T-helper 1 cell treated with Interleukin-12 subunit alpha and Interleukin-12 subunit beta and Interleukin-4 antibody, amounts not matched to agents 30 ng/mL and 1 ng/mL, for 36 hours (primary cell): ENCODE results near the gene LSM3. TPM values are rescaled to one million over a fixed set of nuclear protein-coding genes. Genes with fewer than 3 reads are reported as not detected.

Experiments
- intact Hi-C: fragments of 100-400 bp; cut with micrococcal nuclease; formaldehyde crosslinking; loops from one replicate; pipeline ENCODE4 v1.15.1; 2024
- total RNA-seq: library from RNA; stranded (reverse); gene quantifications from 2 replicates; pipeline ENCODE4 v1.2.3, GENCODE V29; 2022

The LSM3 gene
- total RNA-seq, 1 donor from 2014 or later, result 12.5 TPM

- intact Hi-C loops, result no loop called here
These were observed 22.4 kb upstream of the LSM3 start for GRCh38 chr3:14156201-14156600.

GRCh38 chr3:14156843-14157561, 21.6 kb upstream of the LSM3 start:
- intact Hi-C loops, result no loop called here

DNA sequence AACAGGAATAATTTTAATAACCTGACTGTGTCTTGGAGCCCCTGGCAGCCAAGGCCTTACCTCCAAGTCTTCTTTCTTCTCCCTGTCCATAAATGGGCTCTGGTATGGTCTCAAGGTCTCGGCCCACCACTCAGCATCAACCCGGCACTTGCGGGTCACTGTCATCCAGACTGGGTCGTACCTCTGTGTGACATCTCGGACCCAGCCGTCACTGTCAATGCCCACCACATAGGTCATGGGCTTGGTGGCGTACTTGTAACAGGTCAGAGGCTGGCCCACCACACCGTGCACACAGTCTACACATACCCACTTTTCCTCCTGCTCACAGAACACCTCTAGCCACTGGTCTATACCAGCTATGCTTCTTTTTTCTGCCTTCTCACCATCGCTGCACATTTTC, 20.7 kb upstream of the LSM3 start:
- intact Hi-C loops, result no loop called here

GRCh38 chr3:14158370-14158769, 20.2 kb upstream of the LSM3 start:
- intact Hi-C loops, result no loop called here

- intact Hi-C loops, result no loop called here
These were observed 19.2 kb upstream of the LSM3 start for GRCh38 chr3:14159426-14159825.

- intact Hi-C loops, result no loop called here
These were observed 17.3 kb upstream of the LSM3 start for GRCh38 chr3:14161282-14161681.

DNA sequence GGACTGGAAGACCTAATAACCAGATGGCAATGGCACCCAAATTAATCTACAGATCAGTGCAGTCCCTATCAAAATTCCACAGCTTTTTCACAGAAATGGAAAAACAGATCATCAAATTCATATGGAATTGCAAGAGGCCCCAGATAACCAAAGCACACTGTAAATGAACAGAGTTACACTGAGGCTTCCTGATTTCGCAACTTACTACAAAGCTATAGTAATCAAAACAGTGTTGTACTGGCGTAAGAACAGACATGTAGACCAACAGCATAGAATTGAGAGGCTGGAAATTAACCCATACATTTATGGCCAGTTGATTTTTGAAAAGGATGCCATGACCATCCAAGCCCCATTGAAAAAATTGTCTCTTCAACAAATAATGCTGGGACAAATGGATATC, 16.4 kb upstream of the LSM3 start:
- intact Hi-C loops, result no loop called here

- intact Hi-C loops, result no loop called here
These were observed 11.6 kb upstream of the LSM3 start for GRCh38 chr3:14166877-14167603.

DNA sequence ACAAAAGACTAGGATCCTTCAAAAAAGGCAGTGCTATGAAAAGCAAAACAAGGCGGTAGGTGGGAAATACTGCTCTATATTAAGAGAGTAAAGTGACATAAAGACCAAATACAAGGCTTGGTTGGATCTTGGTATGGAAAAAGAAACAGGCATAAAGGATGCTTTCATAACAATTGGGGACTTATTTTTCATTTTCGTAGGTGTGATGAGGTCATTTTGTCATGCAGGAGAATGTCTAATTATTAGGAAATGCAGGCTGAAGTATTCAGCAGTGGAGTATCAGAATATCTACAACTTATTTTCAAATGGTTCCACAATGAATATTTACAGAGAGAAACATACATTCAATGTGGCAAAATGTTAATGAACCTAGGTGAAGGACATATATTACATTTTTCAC, 9.2 kb upstream of the LSM3 start:
- intact Hi-C loops, result no loop called here

DNA sequence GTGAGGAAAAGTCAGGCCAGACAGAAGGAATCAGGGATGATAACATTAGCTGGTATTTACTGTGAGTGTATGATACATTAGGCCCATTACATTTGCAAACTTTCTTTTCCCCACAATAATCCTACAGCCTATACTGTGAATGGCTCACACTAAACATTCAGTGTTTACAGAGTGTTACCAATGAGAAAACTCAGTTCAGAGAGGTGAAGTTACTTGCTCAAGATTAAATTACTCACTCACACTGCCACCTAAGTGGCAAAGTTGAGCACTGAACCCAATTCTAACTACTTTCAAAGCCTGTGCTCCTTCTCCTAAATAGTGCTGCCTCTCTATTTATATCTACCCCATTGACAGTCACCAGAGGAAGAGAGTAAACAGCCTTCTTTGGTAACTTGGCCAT, 8.7 kb upstream of the LSM3 start:
- intact Hi-C loops, result loop anchor here (10.0 kb wide), 1 partner anchor 1205 kb away; no protein-coding TSS in a partner anchor

GRCh38 chr3:14170531-14171159, 8.0 kb upstream of the LSM3 start:
- intact Hi-C loops, result loop anchor here (10.0 kb wide), 1 partner anchor 1206 kb away; no protein-coding TSS in a partner anchor

GRCh38 chr3:14172496-14172895, 6.1 kb upstream of the LSM3 start:
- intact Hi-C loops, result loop anchor here (10.0 kb wide), 1 partner anchor 1208 kb away; no protein-coding TSS in a partner anchor

DNA sequence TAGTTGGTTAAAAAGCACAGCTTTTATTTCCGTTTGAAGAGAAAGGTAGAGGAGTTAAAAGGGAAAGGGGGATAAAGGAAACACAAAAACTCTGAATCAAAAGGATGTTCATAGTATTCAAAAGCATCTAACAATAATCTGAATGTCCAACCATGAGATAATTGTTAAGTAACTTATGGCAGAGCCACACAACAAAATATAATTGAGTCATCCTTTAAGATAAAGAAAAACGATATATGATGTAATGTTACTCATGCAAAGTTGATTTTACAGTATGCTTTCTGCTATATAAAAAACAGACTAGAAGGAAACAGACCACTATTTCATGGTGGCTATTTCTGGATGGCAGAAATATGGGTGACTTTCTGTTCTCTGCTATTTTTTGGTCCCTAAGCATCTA, 4.1 kb upstream of the LSM3 start:
- intact Hi-C loops, result loop anchor here (10.0 kb wide), 1 partner anchor 1210 kb away; no protein-coding TSS in a partner anchor

- intact Hi-C loops, result loop anchor here (1.0 to 10.0 kb wide), 5 partner anchors 12 to 1211 kb away; partner anchors contain the start of gene CAPN7
These were observed 3.1 kb upstream of the LSM3 start for GRCh38 chr3:14175383-14176037.

GRCh38 chr3:14177580-14178246, 904 bp upstream of the LSM3 start:
- intact Hi-C loops, result loop anchor here (1.0 to 10.0 kb wide), 15 partner anchors 33 to 1336 kb away; partner anchors contain the start of genes CAPN7, CCDC174, CHCHD4 and HDAC11

- intact Hi-C loops, result loop anchor here (2.0 to 10.0 kb wide), 4 partner anchors 698 to 1214 kb away; partner anchors contain the start of genes CAPN7 and HDAC11
These were observed 473 bp downstream of the LSM3 start for GRCh38 chr3:14179114-14179465.

GRCh38 chr3:14179795-14180194, 1.2 kb downstream of the LSM3 start:
- intact Hi-C loops, result loop anchor here (2.0 to 10.0 kb wide), 5 partner anchors 699 to 1675 kb away; partner anchors contain the start of genes CAPN7 and HDAC11

DNA sequence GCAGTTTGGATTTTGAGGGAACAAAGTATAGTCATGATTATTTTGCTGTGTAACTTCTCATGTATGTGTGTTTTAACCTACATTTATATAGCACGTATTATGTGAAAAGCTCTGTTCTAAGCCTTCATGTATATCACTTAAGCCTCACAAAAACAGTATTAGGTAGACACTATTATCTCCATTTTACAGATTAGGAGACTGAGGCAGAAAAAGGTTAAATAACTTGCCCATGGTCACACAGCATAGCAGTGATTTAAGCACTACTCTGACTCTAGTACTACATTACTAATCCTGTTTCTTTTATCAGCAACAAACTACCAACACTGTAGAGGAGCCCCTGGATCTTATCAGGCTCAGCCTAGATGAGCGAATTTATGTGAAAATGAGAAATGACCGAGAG, 2.6 kb downstream of the LSM3 start:
- intact Hi-C loops, result loop anchor here (10.0 kb wide), 1 partner anchor 1674 kb away; no protein-coding TSS in a partner anchor

- intact Hi-C loops, result loop anchor here (10.0 kb wide), 1 partner anchor 1672 kb away; no protein-coding TSS in a partner anchor
These were observed 4.5 kb downstream of the LSM3 start for GRCh38 chr3:14183015-14183577.

DNA sequence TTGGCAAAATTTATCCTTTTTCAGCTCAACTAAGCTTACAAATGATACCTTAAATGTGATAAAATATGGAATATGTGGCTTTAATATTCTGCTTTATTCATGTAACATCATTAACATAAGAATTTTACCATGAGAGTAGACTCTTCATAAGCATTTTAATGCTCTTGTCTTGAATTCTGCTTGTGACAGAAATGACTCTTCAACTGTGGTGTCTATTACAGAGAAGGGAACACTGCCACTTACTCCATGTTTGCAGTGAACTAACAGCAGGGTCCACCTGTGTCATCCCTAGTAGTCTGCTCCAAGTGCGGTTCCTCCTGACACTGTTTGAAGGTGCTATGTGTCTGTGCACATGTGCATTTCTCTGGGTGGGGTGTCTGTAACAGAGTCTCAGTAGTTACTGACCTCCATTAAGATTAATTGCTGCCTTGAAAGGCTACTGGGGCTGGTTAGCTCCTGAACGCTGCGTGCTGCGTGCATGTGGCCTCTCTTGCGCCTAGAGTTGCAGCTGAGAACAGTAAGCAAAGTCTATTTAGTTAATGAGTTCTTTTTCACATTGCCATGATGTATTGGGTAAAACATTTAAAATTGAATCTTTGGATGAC, 8.3 kb downstream of the LSM3 start:
- intact Hi-C loops, result loop anchor here (10.0 kb wide), 1 partner anchor 1668 kb away; no protein-coding TSS in a partner anchor
